KOPT-K1 (cell line): ENCODE data around the gene PCSK6.

Source experiments
- H3K27ac ChIP-seq: fragments of 200-600 bp; sonication (generic); 2 replicates; pipeline ENCODE4 v1.5.1; 2016; ENCODE audit warnings: antibody characterized with exemption, mild to moderate bottlenecking, low read depth, low read length; ENCODE audit not compliant: poor library complexity, severe bottlenecking
- H3K36me3 ChIP-seq: fragments of 200-600 bp; sonication (generic); 2 replicates; pipeline ENCODE4 v1.5.1; 2017; ENCODE audit warnings: antibody characterized with exemption, mild to moderate bottlenecking, low read length, moderate library complexity; ENCODE audit not compliant: insufficient read depth
- H3K9me3 ChIP-seq: fragments of 200-600 bp; sonication (generic); 2 replicates; pipeline ENCODE4 v1.5.1; 2017; ENCODE audit warnings: antibody characterized with exemption, low read length, mild to moderate bottlenecking; ENCODE audit not compliant: insufficient read depth, poor library complexity, severe bottlenecking

PCSK6 gene

DNA sequence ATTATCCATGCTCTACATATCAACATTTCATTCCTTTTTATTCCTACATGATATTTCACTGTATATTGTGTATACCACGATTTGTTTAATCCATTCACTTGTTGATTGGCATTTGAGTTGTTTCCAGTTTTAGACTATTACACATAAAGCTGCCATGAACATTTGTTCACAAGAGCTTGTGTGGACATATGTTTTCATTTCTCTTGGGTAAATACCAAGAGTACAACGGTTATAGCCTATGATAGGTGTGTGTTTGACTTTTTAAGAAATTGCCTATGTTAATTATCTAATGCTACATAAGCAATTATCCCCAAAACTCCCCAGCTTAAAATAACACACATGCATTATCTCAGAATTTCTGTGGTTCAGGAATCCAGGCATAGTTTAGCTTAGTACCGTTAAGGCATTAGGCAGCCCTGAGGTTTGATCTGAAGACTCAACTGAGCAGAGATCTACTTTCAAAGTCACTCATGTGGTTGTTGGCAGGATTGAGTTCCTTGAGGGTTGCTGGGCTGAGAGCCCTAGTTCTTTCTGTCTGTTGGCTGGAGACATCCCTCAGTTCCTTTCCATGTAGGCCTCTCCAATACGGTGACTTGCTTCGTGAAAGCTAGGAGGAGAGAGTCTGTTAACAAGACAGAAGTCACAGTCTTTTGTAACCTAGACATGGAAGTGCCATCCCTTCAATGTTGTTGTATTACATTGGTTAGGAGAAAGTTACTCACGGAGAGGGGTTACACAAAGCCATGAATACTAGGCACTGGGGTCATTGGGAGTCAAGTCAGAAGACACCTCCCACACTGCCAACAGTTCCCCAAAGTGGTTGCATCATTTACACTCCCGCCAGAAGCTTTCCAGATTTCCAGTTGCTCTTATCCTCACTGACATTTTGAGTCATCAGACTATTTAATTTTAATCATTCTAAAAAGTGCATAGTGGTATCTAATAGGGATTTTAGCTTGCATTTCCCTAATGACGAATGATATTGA lies 21.0 kb upstream of the PCSK6 start:
- Histone ChIP-seq H3K36me3 (no peaks in the 10 kb centered on the region), H3K27ac (no peak overlapping the region), H3K9me3 (no peaks in the 10 kb centered on the region)

- Histone ChIP-seq H3K27ac (no peak overlapping the region), H3K36me3 (no peaks in the 10 kb centered on the region), H3K9me3 (no peaks in the 10 kb centered on the region)
Measured at GRCh38 chr15:101509279-101509678, 19.8 kb upstream of the PCSK6 start.

DNA sequence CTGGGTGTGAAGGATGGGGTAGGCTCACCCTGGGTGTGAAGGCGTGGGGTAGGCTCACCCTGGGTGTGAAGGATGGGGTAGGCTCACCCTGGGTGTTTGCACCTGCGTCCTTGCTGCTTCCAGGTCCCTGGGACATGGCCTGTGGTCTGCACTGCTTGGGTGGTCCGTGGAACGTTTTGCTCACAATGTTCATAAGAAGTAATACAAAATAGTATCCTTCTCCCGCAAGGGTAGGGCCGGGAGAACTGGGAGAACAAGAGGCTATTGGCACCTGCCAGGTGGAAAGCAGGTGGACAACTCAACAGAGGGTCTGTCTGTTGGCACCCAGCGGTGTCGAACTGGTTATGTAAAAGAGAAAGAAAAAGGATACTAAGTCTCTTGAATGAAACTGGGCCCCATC lies 17.0 kb upstream of the PCSK6 start:
- no peak overlapping the region for H3K27ac ChIP-seq
- H3K9me3 ChIP-seq: no peaks in the 10 kb centered on the region

DNA sequence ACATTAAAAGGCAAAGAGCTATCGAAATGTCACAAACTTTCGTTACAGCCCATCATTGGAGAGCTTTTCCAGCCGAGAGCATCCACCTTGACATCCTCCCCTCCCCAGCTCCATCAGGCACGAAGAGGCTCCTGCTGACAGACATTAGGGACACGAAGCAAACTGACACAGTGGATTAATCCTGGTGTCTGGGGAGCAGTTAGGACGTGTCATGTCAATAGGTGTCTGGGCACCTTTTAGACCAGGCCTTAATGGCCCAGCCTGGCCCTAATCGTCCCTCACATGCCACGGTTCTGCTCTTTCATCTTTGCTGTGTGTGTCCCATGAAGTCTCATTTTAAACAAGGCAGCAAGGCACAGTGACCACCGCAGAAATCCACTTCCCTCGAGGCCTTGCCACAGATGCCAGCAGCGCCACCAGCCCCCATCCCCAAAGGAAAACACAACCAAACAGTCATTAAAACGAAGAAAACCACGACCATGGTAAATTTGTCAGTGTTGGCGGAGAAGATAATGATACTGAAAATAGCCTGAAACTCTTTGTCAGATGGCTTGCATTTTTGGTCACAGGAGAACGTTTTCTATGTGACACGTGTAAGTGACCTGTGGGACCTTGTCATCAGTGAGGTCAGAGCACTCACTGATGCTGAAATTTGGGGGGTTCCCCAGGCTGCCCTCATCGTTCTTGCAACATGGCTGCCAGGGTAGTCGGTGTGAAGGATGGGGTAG lies 16.3 kb upstream of the PCSK6 start:
- no peak overlapping the region for H3K27ac ChIP-seq
- H3K36me3 ChIP-seq: no peaks in the 10 kb centered on the region

More for the DNA sequence above, 17.0 kb upstream of the PCSK6 start:
- H3K36me3 ChIP-seq: no peaks in the 10 kb centered on the region

DNA sequence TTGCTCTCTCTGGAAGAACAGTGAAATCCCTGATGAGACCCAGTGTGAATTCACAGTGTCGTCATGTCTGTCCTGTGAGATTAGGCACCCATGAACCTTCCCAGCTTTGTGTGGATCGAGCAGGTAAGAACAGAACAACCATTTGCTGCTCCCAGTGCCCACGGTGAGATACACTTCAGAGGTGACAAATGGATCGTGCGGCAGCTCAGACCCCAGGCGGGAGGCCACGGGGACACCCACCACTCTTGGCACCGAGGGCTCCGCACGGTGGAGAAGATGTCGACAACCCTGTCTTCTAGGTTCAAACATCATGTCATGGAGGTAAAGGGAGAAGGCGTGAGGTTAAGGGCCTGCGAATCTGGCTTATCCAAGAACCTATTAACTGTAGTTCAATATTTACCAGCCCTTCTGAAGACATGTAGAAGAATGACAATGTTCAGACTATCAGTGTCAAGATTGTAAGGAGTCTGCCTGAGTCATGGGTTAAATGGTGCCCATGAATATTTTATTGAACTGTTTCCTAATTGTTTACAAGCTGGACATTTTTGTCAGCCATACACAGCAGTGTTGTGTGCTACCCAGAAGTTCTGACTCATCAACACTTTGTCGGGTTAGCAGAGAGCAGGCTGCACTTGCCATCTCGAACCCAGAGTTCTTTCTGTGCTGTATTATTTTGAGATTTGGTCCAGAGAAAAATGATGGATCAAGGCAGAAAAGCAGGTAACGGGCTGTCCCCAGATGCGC lies 15.5 kb upstream of the PCSK6 start:
- Histone ChIP-seq H3K27ac (no peak overlapping the region), H3K36me3 (no peaks in the 10 kb centered on the region), H3K9me3 (no peaks in the 10 kb centered on the region)

More for the DNA sequence above, 16.3 kb upstream of the PCSK6 start:
- H3K9me3 ChIP-seq: no peaks in the 10 kb centered on the region

GRCh38 chr15:101504373-101504772 lies 14.9 kb upstream of the PCSK6 start:
- no peaks in the 10 kb centered on the region for H3K9me3 ChIP-seq
- H3K27ac ChIP-seq: no peak overlapping the region
- H3K36me3 ChIP-seq: no peaks in the 10 kb centered on the region

DNA sequence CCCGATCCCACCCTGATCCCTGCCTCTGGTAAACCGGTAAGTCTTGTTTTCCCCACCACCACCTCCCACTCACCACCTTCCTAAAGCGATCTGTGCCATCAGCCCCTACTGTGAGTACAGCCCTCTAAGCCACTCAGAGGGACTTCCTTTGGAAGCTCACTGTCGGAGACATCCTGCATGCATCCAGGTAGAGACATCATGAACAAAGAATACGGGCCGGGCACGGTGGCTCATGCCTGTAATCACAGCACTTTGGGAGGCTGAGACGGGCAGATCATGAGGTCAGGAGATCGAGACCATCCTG lies 13.7 kb upstream of the PCSK6 start:
- no peaks in the 10 kb centered on the region for H3K36me3 ChIP-seq
- no peak overlapping the region for H3K27ac ChIP-seq
- no peaks in the 10 kb centered on the region for H3K9me3 ChIP-seq

DNA sequence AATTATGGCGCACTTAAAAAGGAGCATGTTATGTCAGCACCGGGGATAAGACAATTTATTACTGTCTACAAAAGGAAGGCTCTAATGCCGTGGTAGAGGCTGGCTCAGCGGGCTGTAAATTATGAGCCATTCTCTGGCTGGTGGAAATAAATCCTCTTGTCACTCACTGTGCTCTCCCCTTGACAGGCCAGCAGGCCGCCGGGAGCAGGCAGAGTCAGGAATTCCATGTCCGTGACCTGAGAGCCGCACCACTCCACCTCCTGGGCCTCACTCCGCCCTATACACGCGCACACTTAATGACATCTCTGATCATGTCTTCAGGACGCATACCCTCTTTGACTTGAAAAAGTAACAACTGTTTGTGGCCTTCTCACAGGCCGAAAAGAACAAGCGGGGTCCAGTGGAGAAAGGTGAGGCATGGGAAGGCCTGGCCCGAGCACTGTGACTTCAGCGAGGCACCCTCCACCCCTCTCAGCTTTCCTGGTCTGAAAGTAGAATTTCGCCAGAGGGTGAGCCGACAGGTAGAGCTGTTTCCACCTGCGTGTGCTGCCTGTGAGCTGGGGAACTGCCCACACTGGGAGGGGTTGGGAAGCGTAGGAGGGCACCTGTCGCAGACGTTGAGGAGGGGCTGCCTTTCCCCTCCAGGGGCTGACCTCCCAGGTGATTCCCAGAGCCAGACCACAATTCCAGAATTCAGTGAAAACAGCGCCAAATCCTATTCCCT lies 13.2 kb upstream of the PCSK6 start:
- Histone ChIP-seq H3K9me3 (no peaks in the 10 kb centered on the region), H3K36me3 (no peaks in the 10 kb centered on the region), H3K27ac (no peak overlapping the region)

DNA sequence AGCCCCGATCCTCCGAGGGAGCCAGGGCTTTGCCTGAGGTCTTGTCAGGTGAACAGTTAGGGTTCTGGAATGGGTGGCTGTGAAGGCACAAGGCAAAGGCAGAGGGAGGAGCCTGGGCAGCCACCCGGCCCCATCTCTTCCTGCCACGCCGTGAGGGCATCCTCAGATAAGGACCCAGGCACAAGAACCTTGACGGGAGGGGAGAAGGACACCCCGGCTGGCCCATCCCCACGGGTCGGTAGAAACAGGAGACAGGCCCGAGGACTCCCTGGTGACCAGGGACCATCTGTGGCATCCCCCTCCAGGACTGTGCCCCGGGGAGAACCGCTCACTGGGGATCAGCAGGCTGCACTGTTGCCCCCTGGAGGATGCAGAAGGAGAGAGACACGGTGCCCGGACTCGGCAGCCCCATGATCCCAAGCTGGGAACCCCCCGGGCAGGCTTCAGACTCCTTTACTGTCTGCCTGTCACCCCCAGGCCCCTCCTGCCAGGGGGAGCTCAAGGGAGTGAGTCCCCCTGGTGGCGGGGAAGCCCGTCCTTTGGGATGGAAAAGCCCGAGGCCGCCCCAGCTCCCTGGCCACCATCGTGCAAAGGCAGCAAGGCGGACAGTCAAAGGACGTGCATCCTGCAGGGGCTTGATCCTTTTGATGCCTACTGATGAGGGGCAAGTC lies 12.3 kb upstream of the PCSK6 start:
- Histone ChIP-seq H3K36me3 (no peaks in the 10 kb centered on the region), H3K27ac (no peak overlapping the region), H3K9me3 (no peaks in the 10 kb centered on the region)

DNA sequence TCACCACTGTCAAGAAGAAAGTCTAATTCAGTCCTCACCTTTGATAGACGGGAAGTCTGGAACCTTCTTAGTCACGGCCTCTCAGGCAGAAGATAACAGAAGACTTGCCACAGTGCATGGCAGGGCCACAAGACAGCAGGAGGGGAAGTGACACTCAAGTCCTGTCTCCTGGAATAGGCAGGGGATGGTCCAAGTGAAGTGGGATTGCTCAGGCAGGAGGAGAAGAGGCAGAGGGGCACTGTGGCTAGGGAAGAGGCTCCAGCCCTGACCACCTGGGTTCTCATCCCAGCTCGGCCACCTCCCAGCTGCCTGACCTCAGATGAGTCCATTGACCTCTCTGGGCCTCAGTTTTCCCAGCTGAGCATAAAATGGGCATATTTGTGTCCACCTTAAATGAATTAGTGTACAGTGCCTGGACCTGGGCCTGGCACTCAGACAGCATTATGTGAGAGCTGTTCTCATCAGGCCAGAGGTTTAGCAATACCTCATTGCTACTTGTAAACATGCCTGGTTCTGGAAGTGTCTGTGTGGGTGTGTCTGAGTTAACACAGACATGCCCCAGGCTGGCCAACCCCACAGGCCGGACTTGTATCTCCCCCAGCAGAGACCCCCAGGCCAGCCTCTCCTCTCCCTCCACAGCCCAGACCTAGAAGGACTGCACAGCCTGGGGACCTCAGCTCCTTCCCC lies 11.5 kb upstream of the PCSK6 start:
- no peaks in the 10 kb centered on the region for H3K36me3 ChIP-seq
- no peak overlapping the region for H3K27ac ChIP-seq
- no peaks in the 10 kb centered on the region for H3K9me3 ChIP-seq

DNA sequence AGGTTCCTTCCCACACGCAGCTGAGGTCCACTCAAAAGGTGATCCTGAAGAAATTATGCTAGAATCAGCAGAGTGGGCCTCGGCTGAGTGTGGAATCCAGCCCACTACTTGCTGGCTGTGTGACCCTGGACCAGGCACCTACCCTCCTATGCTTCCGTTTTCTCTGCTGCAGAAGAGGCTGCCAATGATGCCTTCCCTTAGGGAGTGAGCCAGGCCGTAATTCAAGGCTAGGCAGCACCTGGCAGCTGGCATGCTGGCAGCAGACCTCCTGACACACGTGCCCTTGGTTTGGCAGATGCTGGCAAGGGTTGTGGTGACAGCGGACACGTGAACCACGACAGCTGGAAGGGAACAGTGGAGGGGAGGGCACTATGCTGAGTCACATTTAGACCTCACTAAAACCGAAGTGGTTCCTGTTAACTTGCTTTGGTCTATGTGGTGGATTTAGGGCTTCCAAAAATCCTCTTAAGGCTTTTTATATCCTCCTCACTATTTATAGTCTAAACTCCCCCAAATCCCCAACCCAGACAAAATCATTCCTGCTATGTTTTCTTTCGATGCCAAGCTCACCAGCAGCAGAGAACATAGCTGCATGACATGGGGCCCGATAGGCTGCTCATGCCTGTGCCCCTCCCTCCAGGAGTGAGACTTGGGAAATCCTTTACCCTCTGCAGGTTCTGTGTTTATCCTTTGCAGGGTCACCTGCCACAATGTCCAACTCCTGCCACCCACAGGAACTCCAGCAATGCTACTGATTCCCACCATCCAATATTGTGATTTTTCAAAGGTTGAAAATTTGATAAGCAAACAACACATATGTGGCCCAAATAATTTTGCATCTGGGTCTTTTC lies 10.6 kb upstream of the PCSK6 start:
- Histone ChIP-seq H3K27ac (no peak overlapping the region), H3K36me3 (no peaks in the 10 kb centered on the region), H3K9me3 (no peaks in the 10 kb centered on the region)

- no peak overlapping the region for H3K27ac ChIP-seq
- no peaks in the 10 kb centered on the region for H3K9me3 ChIP-seq
- no peaks in the 10 kb centered on the region for H3K36me3 ChIP-seq
Measured at GRCh38 chr15:101498717-101499480, 9.4 kb upstream of the PCSK6 start.
